Neutrophil (primary cell): ENCODE measurements around the gene MDH1B.
A peak's percentile ranks its signal among the peaks of the same experiment; 100 is the strongest.
"Not testable (repeated sequence)": the region's sequence is repeated elsewhere in the genome, so short reads cannot be mapped to it uniquely, and the experiment has no call there.

Source experiments
- H3K27ac ChIP-seq: fragments of 200-600 bp; sonication (generic); 2 replicates; pipeline ENCODE4 v1.5.1; 2016; ENCODE audit warnings: mild to moderate bottlenecking, moderate library complexity
- H3K27me3 ChIP-seq: fragments of 200-600 bp; sonication (generic); 2 replicates; pipeline ENCODE4 v1.6.0; 2016; ENCODE audit warnings: mild to moderate bottlenecking
- H3K36me3 ChIP-seq: fragments of 200-600 bp; sonication (generic); 2 replicates; pipeline ENCODE4 v1.5.1; 2017
- H3K4me1 ChIP-seq, 2 experiments: fragments of 200-600 bp in 1 of 2; sonication (generic) in 1 of 2; 1 replicate in 1 of 2; 2 replicates in 1 of 2; pipeline versions ENCODE4 v1.5.1 to v1.6.1; 2013 to 2016; ENCODE audit warnings: low read depth in 1 of 2, low read length in 1 of 2, mild to moderate bottlenecking in 1 of 2, moderate library complexity in 1 of 2; ENCODE audit not compliant: control insufficient read depth in 1 of 2, insufficient read depth in 1 of 2
- H3K4me3 ChIP-seq, 2 experiments: fragments of 200-600 bp in 1 of 2; sonication (generic) in 1 of 2; 1 replicate in 1 of 2; 2 replicates in 1 of 2; pipeline ENCODE4 v1.5.1; 2013 to 2016; ENCODE audit warnings: low read depth in 1 of 2, low read length in 1 of 2, mild to moderate bottlenecking in 1 of 2, moderate library complexity in 1 of 2
- H3K9me3 ChIP-seq: fragments of 200-600 bp; sonication (generic); 2 replicates; pipeline ENCODE4 v1.5.1; 2016
- CTCF ChIP-seq: fragments of 200-600 bp; sonication (generic); IDR thresholded peaks from 2 replicates; pipeline ENCODE4 v1.5.1; 2016; ENCODE audit warnings: antibody characterized with exemption

Gene MDH1B

GRCh38 chr2:206765242-206766056, at the start of gene MDH1B, which contains the start of gene FASTKD2:
MDH1B (minus strand) TSS chr2:206765328; CDS start chr2:206765271, 57 bp downstream.
FASTKD2 (plus strand) TSS chr2:206765606; CDS start chr2:206766694, 1,088 bp downstream.
- H3K27me3 ChIP-seq: peaks cover 35% of the 10 kb centered on the region
- peaks cover 0 to 9% of the 10 kb centered on the region in 2 experiments for H3K4me1 ChIP-seq
- no peak for TF ChIP-seq CTCF
- H3K27ac ChIP-seq: peak within 1 kb of the TSS; percentile 80
- peaks cover 7% of the 10 kb centered on the region for H3K36me3 ChIP-seq
- no peaks in the 10 kb centered on the region for H3K9me3 ChIP-seq
- H3K4me3 ChIP-seq: peak within 1 kb of the TSS; percentile 78 to 84

DNA sequence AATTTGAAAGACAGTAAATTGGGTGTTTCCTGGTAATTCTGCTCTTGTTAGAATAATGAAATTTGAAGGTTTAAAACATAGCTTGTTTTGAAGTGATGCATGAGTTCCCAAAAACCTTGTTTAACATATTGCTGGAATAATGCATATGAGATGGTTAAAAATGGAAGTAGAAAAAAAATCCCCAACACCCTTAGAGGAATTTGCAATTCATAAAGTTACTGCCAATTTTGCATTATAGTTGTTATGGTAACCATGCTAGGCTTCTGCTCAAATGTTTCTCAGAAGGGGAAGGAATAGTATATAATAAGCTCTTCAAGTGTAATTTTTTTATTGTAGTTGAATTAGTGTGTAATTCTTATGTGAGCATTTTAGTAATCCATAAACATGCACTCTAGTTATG, 49.4 kb upstream of the MDH1B start:
- no peaks in the 10 kb centered on the region for H3K27me3 ChIP-seq
- no peaks in the 10 kb centered on the region for H3K9me3 ChIP-seq
- no peaks in the 10 kb centered on the region for H3K36me3 ChIP-seq
- no peak overlapping the region for H3K27ac ChIP-seq
- no peak for TF ChIP-seq CTCF
- no peaks in the 10 kb centered on the region for H3K4me1 ChIP-seq
- no peak overlapping the region for H3K4me3 ChIP-seq

DNA sequence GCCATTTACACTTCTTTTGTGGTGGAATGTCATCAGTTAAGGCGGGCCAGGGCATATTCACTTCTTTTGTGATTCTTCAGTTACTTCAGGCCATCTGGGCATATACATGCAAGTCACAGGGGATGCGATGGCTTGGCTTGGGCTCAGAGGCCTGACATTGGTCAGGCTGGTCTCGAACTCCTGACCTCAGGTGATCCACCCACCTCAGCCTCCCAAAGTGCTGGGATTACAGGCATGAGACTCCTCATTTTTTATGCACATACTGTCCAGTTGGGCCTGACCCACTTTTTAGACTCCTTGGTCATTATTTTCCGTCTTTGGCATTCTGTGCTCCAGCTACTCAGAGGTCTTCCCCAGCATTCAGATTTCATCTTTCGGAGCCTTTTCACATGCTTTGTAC, 47.3 kb upstream of the MDH1B start:
- not testable (repeated sequence) for H3K27me3 ChIP-seq

DNA sequence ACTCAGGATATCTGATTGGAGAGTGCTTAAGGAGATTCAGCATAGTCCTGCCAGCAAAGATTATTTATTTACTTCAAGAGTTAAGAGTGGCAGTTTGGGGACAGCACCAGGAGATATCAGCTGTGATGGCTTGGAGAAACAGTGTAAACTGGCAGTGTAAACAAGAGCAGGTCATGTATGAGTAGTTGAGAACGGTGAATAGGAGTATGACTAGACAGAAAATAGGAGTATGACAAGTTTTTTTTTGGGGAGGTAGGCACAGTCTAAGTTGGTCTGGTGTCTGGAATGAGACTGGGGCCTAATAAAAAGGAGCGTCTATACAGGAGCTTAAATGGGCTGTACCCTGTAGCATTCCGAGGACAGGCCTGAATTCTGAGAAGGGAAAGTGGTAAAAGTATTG, 42.5 kb upstream of the MDH1B start:
- not testable (repeated sequence) for H3K4me1 ChIP-seq, H3K4me3 ChIP-seq, H3K9me3 ChIP-seq, H3K27me3 ChIP-seq, H3K27ac ChIP-seq, H3K36me3 ChIP-seq

More for the DNA sequence above, 47.3 kb upstream of the MDH1B start:
- H3K4me3 ChIP-seq, H3K9me3 ChIP-seq, H3K27ac ChIP-seq, H3K36me3 ChIP-seq, H3K4me1 ChIP-seq: not testable (repeated sequence)

DNA sequence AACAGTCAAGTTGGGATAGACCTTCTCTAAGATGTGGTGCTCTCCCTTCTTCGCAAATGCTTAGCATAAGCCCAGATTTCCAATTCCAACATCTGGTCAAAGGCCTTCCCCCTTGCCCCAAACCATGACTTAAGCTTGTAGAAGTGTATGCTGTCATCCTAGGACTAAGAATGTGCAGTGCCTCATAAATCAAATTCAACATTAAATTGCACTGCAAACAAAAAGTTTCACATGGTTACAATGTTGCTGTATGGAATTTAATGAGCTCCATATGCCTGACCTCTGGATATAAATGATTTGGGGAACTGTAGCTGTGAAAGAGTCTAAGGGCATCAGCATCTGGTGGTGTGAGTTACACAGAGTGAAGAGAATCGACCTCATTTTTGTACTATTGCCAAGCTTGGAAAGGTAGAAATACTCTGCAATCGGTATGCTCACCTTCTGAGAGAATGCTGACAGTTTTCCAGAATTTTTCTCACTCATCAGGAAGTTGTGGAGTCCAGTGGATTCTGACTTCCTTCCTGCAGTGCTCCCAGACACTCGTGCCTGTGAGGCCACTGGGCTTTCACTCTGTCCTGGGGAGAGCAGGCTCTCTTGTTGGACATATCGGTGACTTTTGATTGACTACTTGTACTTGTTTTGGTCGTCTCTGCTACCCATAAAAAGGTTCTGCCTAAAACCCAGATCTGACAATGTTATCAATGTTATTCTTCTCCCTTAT, 40.9 kb upstream of the MDH1B start:
- Histone ChIP-seq H3K36me3 (no peaks in the 10 kb centered on the region), H3K27me3 (no peaks in the 10 kb centered on the region), H3K27ac (no peak overlapping the region), H3K9me3 (no peaks in the 10 kb centered on the region), H3K4me3 (no peak overlapping the region), H3K4me1 (peaks cover under 1% of the 10 kb centered on the region in 2 experiments)
- no peak for TF ChIP-seq CTCF

DNA sequence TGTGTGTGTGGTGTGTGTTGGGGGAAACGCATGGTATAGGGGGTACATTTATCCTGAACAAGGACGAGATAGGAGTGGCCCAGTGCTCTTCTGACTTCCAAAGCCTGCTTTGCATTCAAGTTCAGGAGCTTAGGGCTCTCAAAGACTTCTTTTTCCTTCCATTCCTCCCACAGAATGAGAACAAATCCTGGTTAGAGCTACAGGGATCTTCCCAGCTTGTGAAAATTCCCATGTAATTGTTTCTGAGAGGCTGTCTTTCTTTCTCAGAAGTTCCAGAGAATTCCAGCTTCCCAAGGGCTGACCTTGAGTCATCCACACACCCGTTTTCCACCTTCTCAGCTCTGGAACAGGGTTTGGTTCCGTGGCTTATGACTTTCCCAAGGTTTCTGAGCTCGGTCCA, 39.2 kb upstream of the MDH1B start:
- Histone ChIP-seq H3K4me1 (peaks cover 18% of the 10 kb centered on the region in 2 experiments), H3K9me3 (no peaks in the 10 kb centered on the region), H3K36me3 (no peaks in the 10 kb centered on the region), H3K4me3 (no peak overlapping the region), H3K27ac (no peak overlapping the region), H3K27me3 (no peaks in the 10 kb centered on the region)
- no peak for TF ChIP-seq CTCF
